Hepatocyte (in vitro differentiated cells): Measurements from ENCODE around the gene F13A1.

Experiments used
- EZH2 ChIP-seq: fragments of 200-600 bp; sonication (generic); IDR thresholded peaks from 2 replicates; pipeline ENCODE4 v1.6.1; 2016; ENCODE audit warnings: antibody characterized with exemption, mild to moderate bottlenecking, borderline replicate concordance
- EZH2phosphoT487 ChIP-seq: fragments of 200-600 bp; sonication (generic); IDR thresholded peaks from one replicate; pipeline ENCODE4 v1.6.1; 2018; ENCODE audit warnings: antibody characterized with exemption, mild to moderate bottlenecking, low read depth, moderate library complexity; ENCODE audit not compliant: unreplicated experiment, severe bottlenecking
- TF ChIP-seq, protein P1 (sequence below): fragments of 200-600 bp; sonication (generic); IDR thresholded peaks from 2 replicates; pipeline ENCODE4 v1.5.1; 2016; ENCODE audit warnings: antibody characterized with exemption, mild to moderate bottlenecking; ENCODE audit not compliant: poor library complexity

- TF ChIP-seq, protein P1, sequence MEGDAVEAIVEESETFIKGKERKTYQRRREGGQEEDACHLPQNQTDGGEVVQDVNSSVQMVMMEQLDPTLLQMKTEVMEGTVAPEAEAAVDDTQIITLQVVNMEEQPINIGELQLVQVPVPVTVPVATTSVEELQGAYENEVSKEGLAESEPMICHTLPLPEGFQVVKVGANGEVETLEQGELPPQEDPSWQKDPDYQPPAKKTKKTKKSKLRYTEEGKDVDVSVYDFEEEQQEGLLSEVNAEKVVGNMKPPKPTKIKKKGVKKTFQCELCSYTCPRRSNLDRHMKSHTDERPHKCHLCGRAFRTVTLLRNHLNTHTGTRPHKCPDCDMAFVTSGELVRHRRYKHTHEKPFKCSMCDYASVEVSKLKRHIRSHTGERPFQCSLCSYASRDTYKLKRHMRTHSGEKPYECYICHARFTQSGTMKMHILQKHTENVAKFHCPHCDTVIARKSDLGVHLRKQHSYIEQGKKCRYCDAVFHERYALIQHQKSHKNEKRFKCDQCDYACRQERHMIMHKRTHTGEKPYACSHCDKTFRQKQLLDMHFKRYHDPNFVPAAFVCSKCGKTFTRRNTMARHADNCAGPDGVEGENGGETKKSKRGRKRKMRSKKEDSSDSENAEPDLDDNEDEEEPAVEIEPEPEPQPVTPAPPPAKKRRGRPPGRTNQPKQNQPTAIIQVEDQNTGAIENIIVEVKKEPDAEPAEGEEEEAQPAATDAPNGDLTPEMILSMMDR: no peak
- no peak for TF ChIP-seq EZH2
- TF ChIP-seq EZH2phosphoT487: no peak
These were observed 143.8 kb downstream of the F13A1 start for GRCh38 chr6:6176586-6177228.
